ENCODE results near the gene GATA5.
"Not testable (repeated sequence)": the region's sequence is repeated elsewhere in the genome, so short reads cannot be mapped to it uniquely, and the experiment has no call there.

Gene GATA5

GRCh38 chr20:62433658-62434497 lies 41.9 kb downstream of the GATA5 start:
- peak in 22 of 51 donors; percentile 2 to 48 (median 24) for DNase-seq

DNA sequence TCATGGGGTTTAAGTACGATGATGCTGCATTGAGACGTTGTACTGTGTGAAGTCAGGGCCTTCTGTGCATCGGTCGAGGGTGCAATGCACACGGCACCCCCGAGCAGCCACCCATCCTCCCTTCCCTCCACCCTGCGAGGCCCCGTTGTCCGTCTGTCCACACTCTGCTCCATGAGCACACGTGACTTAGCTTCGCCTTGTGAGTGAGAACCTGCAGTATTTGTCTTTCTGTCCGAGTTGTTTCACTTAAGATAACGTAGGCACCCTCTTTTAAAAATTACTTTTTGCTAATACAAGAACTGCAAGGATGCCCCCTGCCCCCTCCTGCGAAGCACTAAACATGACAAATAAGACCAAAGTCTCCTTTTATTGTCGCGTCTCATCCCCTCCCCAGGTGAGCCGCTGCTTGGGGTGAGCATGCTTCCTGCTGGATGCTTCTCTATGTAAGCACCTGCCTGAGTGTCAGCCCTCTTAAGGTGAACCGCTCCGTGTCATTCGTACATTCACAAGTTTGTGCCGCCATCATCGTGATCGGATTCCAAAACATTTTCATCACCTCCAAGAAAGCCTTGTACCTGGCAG lies 44.8 kb downstream of the GATA5 start:
- no peak for DNase-seq

DNA sequence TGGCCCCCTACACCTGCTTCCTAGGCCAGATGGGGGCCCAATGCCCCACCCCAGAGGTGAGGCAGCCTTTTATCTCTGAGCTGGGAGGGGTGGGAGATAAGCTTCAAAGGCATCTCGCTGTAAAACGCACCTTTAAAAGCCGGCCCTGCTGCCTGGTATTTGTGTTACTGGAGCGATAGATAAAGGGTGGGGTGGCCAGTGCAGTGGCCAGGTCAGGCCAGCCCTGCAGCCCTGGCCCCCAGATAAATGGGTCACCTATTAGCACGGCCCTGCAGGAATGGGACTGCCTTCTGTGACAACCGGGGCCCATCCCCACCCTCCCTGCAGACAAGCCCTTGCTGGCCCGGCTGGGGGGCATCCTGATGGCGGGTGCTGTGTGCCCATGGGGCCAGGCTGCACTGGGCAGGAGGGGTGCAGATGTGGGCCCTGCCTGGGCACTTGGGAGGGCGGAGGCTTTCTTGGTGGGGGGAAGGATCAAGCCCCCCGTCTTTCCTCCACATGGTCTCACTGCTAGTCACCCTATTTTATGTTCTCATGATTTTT lies 45.4 kb downstream of the GATA5 start:
- DNase-seq = no peak

DNA sequence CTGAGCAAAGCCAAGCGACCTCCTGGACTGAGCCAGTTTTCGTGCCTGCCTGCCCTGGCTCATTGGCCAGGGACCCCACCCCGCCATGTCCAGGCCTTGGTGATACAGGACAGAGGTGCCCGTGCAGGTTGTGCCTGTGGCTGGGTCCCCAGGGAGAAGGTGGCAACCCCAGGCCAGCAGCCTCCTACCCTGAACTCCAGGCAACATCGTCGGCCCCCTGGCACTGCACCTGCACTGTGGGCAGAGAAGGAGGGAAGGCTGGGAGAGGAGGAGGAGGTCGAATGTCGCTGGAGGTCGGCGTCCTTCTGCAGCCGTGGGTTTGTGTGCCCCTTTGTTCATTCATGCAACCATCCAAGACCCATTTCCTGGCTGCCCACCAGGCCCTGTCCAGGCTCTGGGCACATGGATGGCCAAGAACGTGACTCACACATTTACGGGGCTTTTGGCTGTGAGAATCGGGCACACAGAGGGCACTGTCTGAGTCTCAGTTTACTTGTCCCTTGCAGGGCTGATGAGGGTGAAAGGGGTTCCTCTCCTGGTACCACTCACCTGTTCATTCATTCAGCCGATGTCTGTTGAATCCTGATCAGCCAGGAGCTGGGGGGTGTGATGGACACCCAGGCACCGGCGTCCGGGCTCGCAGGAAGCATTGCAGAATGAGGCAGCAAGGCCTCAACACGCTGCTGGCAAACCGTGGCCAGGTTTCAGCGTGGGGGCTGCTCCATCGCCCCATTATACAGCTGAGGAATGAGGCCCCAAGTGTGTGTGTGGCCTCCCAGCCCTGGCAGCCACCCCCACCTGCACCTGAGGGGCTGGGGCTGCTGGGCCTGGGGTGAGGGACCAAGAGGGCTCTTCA lies 46.1 kb downstream of the GATA5 start:
- no peak for DNase-seq

- no peak for DNase-seq
Observed at GRCh38 chr20:62428396-62429295, 47.1 kb downstream of the GATA5 start.

- no peak for DNase-seq
Observed at GRCh38 chr20:62428002-62428372, 47.8 kb downstream of the GATA5 start.

- no peak for DNase-seq
Observed at GRCh38 chr20:62427172-62428001, 48.4 kb downstream of the GATA5 start, which contains the start of gene RBBP8NL. TSS of gene RBBP8NL (minus strand) at chr20:62427539. CDS start at chr20:62419647, 7,892 bp downstream.

DNA sequence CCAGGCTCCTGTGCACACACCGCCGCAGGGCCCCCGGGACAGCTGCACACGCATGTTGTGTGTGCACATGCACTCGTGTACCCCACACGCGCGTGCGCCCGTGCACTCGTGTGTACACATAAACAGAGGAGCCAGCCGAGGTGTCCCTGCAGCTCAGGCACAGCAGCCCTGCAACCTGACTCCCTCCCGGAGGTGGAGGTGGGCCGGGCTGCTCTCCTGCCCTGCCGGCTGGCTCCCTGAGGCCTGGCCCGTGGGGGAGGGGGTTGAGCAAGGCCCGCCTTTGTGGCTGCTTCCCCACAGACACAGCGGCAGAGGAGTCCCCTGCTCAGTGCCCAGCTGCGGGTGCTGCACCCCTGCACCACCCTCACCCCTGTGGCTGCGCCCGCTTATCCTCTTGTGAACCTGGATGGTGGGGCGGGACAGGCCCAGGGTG lies 49.1 kb downstream of the GATA5 start:
- no peak for DNase-seq

DNA sequence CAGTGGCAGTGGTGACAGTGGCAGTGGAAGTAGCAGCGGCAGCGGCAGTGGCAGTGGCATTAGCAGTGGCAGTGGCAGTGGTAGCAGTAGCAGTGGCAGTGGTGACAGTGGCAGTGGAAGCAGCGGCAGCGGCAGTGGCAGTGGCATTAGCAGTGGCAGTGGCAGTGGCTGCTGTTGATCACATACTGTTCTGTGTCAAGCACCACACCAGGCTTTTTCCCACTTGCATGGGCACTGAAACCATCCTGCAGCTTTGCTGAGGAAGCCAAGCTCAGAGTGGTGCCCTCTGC lies 49.8 kb downstream of the GATA5 start:
- DNase-seq = not testable (repeated sequence)

DNA sequence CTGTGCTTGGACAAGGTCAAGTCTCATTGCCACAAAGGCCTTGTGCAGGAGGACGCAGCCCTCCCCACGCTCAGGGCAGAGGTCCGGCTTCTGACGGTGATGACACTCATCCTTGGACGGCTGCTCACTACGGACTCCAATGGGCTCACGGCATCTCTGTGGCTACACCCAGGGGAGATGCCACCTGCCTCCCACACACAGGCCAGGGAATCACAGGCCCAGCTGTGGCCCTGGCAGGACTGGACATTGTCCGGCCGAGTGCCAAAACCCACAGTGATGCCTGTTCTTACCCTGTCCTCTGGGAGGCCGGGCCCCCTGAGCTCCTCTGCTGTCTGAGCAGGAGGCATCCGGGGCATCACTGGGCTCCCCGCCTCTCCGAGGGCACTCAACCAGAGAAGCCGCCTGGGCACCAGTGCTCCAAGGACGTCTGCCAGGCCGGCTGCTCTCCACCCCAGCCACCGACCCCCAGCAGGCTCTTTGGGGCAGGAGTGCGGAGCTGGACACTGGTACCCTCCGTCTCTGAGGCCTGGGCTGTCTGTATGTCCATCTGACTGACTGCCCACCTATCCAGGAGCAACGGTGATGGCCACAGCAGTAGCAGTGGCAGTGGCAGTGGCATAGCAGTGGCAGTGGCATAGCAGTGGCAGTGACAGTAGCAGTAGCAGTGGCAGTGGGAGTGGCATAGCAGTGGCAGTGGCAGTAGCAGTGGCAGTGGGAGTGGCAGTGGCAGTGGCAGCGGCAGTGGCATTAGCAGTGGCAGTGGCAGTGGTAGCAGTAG lies 50.3 kb downstream of the GATA5 start:
- no peak for DNase-seq

DNA sequence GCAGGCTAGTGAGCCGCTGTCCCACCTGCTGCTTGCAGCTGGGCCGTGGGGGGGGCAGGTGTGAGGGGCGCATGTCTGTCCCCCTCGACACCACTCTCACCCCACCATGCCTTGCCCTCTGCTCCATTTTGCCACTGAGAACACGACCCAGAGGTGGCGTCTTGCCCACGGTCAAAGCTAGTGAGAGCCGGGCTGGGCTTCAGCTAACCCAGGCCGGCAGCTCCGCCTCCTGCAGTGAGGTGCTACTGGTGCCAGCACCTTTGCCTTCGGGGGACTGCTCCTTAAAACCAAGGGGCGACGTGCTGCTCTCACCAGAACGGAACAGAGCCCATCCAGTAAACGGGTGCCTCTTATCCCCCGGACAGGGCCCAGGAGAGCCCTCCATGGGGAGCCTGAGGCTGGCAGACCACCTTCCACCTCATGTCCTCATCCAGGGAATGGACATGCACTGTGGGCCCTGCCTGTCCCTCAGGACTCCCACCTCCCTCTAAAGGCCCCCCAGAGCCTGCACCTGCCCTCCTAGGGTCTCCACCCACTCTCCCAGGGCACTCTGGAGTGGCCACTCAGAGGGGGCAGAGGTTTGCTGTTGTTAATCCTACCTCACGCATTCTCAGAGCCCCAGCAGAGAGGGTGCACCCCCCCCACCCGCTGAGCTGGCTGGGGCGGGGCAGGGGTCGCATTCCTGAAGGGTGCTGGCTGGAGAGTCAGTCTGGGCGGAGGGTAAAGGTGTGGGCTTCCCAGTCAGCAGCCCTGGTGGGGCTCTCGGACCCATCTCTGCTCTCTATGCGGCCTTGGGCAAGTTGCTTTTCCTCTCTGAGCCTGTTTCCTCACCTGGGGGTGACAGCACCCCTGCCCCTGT lies 51.3 kb downstream of the GATA5 start:
- DNase-seq = no peak

GRCh38 chr20:62423326-62423706 lies 52.5 kb downstream of the GATA5 start:
- DNase-seq = no peak

GRCh38 chr20:62422636-62423325 lies 53.0 kb downstream of the GATA5 start:
- no peak for DNase-seq

- no peak for DNase-seq
Observed at GRCh38 chr20:62421716-62421990, 54.1 kb downstream of the GATA5 start.

- no peak for DNase-seq
Observed at GRCh38 chr20:62420846-62421715, 54.7 kb downstream of the GATA5 start.

DNA sequence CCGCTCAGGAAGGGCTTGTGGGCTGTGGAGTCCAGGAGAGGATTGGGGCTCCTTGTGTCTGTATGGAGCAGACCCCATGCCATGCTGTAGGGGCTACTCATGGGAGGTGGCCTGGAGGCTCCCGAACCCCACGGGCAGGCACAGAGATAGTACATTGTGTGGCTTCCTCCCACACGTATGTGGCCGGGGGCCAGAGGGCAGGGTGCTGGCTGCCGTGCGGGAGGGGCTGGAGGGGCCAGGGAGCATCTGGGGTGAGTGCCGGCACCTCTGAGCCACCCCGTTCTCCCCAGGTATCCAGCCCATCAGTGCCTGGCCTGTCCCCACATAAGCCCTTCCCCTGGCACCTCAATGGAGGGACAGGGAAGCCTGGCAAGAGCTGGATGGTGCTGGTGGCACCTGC lies 56.0 kb downstream of the GATA5 start:
- DNase-seq = no peak

Measured in hypothalamus (tissue), 51 donors.